ENCODE data around the gene ZNRF1. TPM values are rescaled to one million over a fixed set of nuclear protein-coding genes. Genes with fewer than 3 reads are reported as not detected.

Gene ZNRF1
- total and polyA plus RNA-seq, 10 of the 15 experiments (the other 5 are each of a cell fraction or from before 2014, with no cell fraction given) = 5.8 to 25.9 (median 14.3) TPM

- intact Hi-C loops (cut with micrococcal nuclease; ENCODE audit: unreplicated experiment) (no loop called here), in situ Hi-C loops (cut with MboI) (no loop called here)
- H3K27ac ChIP-seq (ENCODE audit: control insufficient read depth, insufficient read depth) = no peak overlapping the region
- DNase-seq (ENCODE audit: low read depth, low spot score) (no peak), FAIRE-seq (no peak), ATAC-seq (no peak)
- RAD21 ChIA-PET (ENCODE audit: unreplicated experiment) = no interaction called here
- H3K4me3 ChIP-seq = no peak overlapping the region
- H3K79me2 ChIP-seq (ENCODE audit: control insufficient read depth, insufficient read depth, low read length) = no peaks in the 10 kb centered on the region; the same call in 1 of the 2 replicates
- SMC1A ChIA-PET (ENCODE audit: uncharacterized antibody, unreplicated experiment) = no interaction called here
- no peaks in the 10 kb centered on the region for H3K9me3 ChIP-seq (replicated peaks; ENCODE audit: control insufficient read depth, insufficient read depth, low read length)
- POLR2A ChIA-PET = no interaction called here
- no peak overlapping the region for H3K4me2 ChIP-seq (ENCODE audit: control insufficient read depth, insufficient read depth)
- no TSS peak for BruUV-seq (replicated peaks)
- no peak overlapping the region for H2AFZ ChIP-seq (ENCODE audit: control insufficient read depth, low read depth, low read length)
- no peak overlapping the region for H3K9ac ChIP-seq (ENCODE audit: control insufficient read depth, insufficient read depth, low read length)
- H3K36me3 ChIP-seq (ENCODE audit: control insufficient read depth in 2 of 2, insufficient read depth in 2 of 2, low read length in 1 of 2) = no peaks in the 10 kb centered on the region
- WGBS (ENCODE audit: insufficient coverage, insufficient replicate concordance, low lambda C conversion rate, missing lambda C conversion rate) = 85% methylated on average over 7 of the region's 7 CpGs
- CTCF ChIA-PET = no interaction called here
- H3K4me1 ChIP-seq (ENCODE audit: control insufficient read depth, insufficient read depth, low read length) = peaks cover 8% of the 10 kb centered on the region
- no peaks in the 10 kb centered on the region for H4K20me1 ChIP-seq (ENCODE audit: control insufficient read depth, insufficient read depth)
- no peaks in the 10 kb centered on the region for H3K27me3 ChIP-seq (replicated peaks in 1 of 2; ENCODE audit: control insufficient read depth in 2 of 2, insufficient read depth in 2 of 2, low read length in 1 of 2)
- no peak for TF ChIP-seq NFYA (IDR thresholded peaks at IDR 0.05; ENCODE audit: borderline replicate concordance, low read depth, low read length)
- no peak for TF ChIP-seq CREB1 (IDR thresholded peaks at IDR 0.05; ENCODE audit: low read depth)
- TF ChIP-seq, protein P1, sequence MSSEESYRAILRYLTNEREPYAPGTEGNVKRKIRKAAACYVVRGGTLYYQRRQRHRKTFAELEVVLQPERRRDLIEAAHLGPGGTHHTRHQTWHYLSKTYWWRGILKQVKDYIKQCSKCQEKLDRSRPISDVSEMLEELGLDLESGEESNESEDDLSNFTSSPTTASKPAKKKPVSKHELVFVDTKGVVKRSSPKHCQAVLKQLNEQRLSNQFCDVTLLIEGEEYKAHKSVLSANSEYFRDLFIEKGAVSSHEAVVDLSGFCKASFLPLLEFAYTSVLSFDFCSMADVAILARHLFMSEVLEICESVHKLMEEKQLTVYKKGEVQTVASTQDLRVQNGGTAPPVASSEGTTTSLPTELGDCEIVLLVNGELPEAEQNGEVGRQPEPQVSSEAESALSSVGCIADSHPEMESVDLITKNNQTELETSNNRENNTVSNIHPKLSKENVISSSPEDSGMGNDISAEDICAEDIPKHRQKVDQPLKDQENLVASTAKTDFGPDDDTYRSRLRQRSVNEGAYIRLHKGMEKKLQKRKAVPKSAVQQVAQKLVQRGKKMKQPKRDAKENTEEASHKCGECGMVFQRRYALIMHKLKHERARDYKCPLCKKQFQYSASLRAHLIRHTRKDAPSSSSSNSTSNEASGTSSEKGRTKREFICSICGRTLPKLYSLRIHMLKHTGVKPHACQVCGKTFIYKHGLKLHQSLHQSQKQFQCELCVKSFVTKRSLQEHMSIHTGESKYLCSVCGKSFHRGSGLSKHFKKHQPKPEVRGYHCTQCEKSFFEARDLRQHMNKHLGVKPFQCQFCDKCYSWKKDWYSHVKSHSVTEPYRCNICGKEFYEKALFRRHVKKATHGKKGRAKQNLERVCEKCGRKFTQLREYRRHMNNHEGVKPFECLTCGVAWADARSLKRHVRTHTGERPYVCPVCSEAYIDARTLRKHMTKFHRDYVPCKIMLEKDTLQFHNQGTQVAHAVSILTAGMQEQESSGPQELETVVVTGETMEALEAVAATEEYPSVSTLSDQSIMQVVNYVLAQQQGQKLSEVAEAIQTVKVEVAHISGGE (CRISPR knock-in tag; IDR thresholded peaks at IDR 0.05) = no peak
- no peak for TF ChIP-seq PAX5 (IDR thresholded peaks at IDR 0.05; ENCODE audit: borderline replicate concordance, low read depth, low read length)
- TF ChIP-seq, protein P2, sequence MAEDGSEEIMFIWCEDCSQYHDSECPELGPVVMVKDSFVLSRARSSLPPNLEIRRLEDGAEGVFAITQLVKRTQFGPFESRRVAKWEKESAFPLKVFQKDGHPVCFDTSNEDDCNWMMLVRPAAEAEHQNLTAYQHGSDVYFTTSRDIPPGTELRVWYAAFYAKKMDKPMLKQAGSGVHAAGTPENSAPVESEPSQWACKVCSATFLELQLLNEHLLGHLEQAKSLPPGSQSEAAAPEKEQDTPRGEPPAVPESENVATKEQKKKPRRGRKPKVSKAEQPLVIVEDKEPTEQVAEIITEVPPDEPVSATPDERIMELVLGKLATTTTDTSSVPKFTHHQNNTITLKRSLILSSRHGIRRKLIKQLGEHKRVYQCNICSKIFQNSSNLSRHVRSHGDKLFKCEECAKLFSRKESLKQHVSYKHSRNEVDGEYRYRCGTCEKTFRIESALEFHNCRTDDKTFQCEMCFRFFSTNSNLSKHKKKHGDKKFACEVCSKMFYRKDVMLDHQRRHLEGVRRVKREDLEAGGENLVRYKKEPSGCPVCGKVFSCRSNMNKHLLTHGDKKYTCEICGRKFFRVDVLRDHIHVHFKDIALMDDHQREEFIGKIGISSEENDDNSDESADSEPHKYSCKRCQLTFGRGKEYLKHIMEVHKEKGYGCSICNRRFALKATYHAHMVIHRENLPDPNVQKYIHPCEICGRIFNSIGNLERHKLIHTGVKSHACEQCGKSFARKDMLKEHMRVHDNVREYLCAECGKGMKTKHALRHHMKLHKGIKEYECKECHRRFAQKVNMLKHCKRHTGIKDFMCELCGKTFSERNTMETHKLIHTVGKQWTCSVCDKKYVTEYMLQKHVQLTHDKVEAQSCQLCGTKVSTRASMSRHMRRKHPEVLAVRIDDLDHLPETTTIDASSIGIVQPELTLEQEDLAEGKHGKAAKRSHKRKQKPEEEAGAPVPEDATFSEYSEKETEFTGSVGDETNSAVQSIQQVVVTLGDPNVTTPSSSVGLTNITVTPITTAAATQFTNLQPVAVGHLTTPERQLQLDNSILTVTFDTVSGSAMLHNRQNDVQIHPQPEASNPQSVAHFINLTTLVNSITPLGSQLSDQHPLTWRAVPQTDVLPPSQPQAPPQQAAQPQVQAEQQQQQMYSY (CRISPR knock-in tag; IDR thresholded peaks at IDR 0.05) = no peak
- TF ChIP-seq ZNF622 (IDR thresholded peaks at IDR 0.05) = no peak
- TF ChIP-seq, protein P3, sequence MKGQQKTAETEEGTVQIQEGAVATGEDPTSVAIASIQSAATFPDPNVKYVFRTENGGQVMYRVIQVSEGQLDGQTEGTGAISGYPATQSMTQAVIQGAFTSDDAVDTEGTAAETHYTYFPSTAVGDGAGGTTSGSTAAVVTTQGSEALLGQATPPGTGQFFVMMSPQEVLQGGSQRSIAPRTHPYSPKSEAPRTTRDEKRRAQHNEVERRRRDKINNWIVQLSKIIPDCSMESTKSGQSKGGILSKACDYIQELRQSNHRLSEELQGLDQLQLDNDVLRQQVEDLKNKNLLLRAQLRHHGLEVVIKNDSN (IDR thresholded peaks at IDR 0.05; ENCODE audit: borderline replicate concordance, extremely low read length, insufficient read depth, low read depth, low read length) = no peak
- TF ChIP-seq NRF1 (conservative IDR thresholded peaks at IDR 0.05; ENCODE audit: low read depth, low read length) = no peak
- TF ChIP-seq TCF3 (IDR thresholded peaks at IDR 0.05; ENCODE audit: borderline replicate concordance, insufficient read depth, low read depth, low read length) = no peak
- no peak for TF ChIP-seq RCOR1 (conservative IDR thresholded peaks at IDR 0.05; ENCODE audit: low read depth, low read length)
- TF ChIP-seq EZH2 (IDR thresholded peaks at IDR 0.05; ENCODE audit: borderline replicate concordance, control insufficient read depth, low read depth, low read length) = no peak
- TF ChIP-seq SPI1 (IDR thresholded peaks at IDR 0.05; ENCODE audit: borderline replicate concordance, insufficient read depth, low read depth, low read length) = no peak
- TF ChIP-seq ASH2L (IDR thresholded peaks at IDR 0.05; ENCODE audit: borderline replicate concordance, low read depth) = no peak
- TF ChIP-seq, protein P4, sequence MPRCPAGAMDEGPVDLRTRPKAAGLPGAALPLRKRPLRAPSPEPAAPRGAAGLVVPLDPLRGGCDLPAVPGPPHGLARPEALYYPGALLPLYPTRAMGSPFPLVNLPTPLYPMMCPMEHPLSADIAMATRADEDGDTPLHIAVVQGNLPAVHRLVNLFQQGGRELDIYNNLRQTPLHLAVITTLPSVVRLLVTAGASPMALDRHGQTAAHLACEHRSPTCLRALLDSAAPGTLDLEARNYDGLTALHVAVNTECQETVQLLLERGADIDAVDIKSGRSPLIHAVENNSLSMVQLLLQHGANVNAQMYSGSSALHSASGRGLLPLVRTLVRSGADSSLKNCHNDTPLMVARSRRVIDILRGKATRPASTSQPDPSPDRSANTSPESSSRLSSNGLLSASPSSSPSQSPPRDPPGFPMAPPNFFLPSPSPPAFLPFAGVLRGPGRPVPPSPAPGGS (IDR thresholded peaks at IDR 0.05; ENCODE audit: borderline replicate concordance, insufficient read depth, low read depth, low read length, poor library complexity, severe bottlenecking) = no peak
- no peak for TF ChIP-seq SMC3 (IDR thresholded peaks at IDR 0.05; ENCODE audit: borderline replicate concordance, low read length)
Observed at GRCh38 chr16:75092777-75093176, 94.0 kb downstream of the ZNRF1 start.

All from GM12878 (cell line).